NCI-H2227 (cell line): ENCODE measurements around the gene GTF2IRD2.
"Not testable (repeated sequence)": the region's sequence is repeated elsewhere in the genome, so short reads cannot be mapped to it uniquely, and the experiment has no call there.

Source experiments
- DNase-seq: peaks from one replicate; lab custom pipeline; 2025; ENCODE audit not compliant: unreplicated experiment; lab: John Stamatoyannopoulos, UW

The GTF2IRD2 gene

GRCh38 chr7:74788369-74789150 lies 62.8 kb downstream of the GTF2IRD2 start:
- peak; percentile 93 for DNase-seq

DNA sequence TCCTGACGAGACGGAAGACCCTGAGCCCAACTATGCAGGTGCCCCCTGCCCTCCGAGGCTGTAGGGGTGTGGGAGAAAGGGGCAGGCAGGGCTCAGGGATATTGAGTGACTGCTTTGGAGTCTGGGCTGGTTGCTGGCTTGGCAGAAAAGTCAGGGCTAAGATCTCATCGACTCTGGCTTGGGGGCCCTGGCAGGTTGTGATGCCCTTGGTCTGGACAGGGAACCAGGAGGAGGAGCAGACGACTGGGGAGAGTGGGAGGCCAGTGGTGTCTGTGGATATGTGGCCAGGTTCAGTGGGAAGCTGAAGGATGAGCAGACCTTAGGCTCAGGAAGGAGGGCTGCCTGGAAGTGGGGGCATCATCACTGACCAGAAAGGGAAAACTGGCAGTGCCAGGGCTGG lies 67.8 kb downstream of the GTF2IRD2 start:
- DNase-seq, result not testable (repeated sequence)

- DNase-seq, result not testable (repeated sequence)
These were observed 69.7 kb downstream of the GTF2IRD2 start for GRCh38 chr7:74781746-74782145.

DNA sequence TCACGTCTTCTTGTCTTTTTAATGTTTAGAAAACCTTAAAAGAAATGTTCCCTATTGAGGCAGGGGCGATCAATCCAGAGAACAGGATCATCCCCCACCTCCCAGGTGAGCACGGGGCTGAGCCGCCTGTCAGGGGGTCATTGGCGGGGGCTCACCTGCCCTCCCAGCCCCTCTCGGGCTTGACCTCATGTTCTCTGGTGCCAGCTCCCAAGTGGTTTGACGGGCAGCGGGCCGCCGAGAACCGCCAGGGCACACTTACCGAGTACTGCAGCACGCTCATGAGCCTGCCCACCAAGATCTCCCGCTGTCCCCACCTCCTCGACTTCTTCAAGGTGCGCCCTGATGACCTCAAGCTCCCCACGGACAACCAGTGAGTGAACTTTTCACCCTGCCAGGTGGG lies 72.4 kb downstream of the GTF2IRD2 start:
- DNase-seq, result not testable (repeated sequence)

- DNase-seq, result not testable (repeated sequence)
These were observed 76.3 kb downstream of the GTF2IRD2 start for GRCh38 chr7:74775111-74775510.

DNA sequence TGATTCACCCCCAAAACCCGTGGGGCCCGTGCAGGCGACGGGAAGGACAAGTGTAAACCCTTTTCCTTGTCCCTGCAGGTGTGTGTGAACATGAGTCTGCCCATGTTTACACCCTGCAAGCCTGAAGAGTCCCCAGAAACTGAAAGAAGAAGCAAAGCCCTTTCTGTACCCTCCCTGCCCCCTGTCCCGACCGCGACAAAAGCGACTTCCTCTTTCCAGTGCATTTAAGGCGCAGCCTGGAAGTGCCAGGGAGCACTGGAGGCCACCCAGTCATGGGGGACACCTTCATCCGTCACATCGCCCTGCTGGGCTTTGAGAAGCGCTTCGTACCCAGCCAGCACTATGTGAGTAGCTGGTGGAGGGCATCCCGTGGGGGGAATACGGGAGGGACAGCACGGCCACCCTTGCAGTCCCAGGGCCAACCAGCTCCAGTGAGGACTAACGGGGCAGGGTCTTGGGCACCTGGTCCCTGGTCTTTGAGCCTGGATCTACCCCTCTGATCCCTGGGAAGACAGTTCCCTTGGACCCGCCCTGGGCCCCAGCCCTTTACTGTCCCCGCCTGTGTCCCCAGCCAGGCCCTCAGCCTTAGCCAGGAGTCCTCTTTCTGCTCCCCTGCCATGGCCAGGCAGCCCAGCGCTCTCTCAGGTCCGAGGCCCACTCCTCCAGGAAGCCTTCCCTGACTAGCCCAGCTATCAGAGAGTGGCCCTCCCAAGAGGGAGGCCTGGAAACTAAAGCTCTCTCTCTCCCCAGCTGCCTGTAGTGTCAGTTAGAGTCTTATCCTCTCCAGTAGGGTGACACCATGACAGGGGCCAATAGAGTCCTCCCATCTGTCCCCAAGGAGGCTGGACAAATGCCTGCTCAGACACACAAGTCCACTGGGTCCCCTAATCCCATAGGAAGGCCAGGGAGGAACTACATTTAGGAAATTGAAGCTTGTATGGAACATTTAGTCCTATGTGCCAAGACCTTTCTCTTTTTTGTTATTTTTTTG lies 77.3 kb downstream of the GTF2IRD2 start, which contains the start of gene NCF1:
Gene NCF1 (plus strand): TSS at position 252 of the 991 bp plus-strand sequence. CDS start 21 bp downstream, at position 273.
- DNase-seq, result not testable (repeated sequence)

GRCh38 chr7:74772093-74772492 lies 79.3 kb downstream of the GTF2IRD2 start:
- DNase-seq, result not testable (repeated sequence)

DNA sequence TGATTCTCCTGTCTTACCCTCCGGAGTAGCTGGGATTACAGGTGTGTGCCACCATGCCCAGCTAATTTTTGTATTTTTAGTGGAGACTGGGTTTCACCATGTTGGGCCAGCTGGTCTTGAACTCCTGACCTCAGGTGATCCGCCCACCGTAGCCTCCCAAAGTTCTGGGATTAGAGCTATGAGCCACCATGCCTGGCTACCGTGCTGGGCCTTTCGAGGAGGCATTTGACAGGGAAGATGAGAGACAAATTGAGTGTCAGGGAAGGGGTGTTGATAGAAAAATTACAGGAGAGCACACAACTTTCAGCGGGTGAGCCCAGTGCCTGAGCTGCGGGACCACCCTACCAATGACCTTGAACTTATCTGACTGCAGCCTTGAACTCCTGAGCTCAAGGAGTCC lies 81.3 kb downstream of the GTF2IRD2 start:
- DNase-seq, result not testable (repeated sequence)

DNA sequence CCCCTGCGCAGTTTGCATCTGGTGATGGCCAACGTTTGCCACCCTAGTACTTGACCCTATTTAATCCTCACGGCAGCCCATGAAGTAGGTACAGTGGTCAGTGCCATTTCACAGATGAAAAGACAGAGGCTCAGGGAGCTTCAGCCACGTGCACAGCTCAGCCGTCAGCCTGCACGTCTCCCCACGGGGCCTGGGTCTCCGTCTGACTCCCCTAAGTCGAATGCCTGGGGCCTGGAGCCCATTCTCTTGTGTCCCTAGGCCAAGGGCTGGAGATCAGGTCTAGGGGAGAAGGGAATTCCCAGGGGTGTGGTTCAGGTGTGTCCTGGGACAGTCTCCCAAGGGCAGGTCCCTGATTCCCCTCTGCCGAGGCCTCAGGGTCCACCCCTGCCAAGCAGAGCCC lies 84.4 kb downstream of the GTF2IRD2 start:
- not testable (repeated sequence) for DNase-seq

GRCh38 chr7:74766509-74766908 lies 84.9 kb downstream of the GTF2IRD2 start:
- not testable (repeated sequence) for DNase-seq

DNA sequence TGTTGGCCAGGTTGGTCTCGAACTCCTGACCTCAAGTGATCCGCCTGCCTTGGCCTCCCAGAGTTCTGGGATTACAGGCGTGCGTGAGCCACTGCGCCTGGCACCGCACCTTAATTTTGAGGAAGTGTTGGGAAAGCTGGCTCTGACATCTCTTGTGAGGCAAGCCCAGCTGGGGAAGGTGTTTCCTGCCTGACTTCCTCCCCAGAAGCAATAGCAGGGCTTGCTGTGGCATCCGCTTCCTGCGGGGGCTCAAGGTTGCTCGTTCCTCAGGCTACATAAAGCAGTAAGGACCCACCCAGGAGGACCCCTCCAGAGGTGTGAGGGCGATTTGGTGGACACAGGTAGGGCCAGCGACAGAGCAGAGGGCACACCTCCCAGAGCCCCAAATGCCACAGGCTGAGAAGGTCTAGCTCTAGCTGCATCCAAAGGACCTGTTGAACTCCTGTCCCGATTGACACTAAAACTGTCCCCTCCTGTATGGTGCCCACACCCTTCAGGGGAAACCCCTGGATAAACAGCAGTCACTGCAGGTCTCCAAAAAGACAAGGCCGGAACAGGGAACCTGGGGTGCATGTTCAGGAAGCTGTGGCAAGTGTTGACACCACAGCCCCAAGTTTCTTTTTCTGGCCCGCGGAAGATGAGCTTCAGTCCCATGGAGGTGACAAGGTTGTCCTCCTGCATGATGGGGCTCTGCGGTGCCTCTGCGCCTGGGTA lies 86.0 kb downstream of the GTF2IRD2 start:
- DNase-seq, result not testable (repeated sequence)

DNA sequence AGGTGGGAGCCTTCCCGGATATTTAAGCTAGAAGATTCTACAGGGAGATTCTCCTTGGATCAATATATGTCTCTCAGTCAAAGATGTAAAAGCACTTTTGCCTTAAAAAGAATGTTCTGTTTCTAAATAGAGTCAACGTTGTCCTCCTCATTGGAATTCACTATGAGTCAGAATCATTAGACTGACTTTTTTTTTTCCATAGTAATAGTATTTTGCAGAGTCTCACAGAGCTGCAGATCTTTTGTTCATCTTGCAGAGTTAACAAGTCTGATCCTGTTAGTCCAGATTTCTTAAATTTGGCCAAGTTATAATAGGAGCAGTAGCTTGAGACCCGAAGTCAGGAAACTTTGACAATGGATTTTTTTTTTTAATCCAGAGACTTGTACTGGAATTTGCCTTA lies 92.4 kb downstream of the GTF2IRD2 start:
- not testable (repeated sequence) for DNase-seq

GRCh38 chr7:74758268-74758667 lies 93.1 kb downstream of the GTF2IRD2 start:
- DNase-seq, result not testable (repeated sequence)

DNA sequence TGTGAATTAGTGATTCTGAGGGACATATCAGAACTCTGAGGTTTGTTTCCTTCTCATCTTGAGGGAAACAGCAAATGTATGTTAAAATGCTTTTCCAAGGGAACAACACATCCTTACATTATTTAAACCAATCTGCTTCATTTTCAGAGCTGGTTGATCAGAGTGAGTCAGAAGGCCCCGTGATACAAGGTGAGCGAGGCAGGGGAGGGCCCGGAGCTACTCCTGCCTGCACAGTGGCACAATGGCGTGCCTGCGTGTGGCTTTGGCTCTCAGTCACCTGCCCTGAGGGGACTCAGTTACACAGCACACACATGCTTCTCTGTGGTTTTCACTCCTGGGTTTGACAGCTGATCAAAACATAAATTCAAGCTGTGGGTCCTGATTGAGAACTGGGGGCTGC lies 94.7 kb downstream of the GTF2IRD2 start:
- not testable (repeated sequence) for DNase-seq

DNA sequence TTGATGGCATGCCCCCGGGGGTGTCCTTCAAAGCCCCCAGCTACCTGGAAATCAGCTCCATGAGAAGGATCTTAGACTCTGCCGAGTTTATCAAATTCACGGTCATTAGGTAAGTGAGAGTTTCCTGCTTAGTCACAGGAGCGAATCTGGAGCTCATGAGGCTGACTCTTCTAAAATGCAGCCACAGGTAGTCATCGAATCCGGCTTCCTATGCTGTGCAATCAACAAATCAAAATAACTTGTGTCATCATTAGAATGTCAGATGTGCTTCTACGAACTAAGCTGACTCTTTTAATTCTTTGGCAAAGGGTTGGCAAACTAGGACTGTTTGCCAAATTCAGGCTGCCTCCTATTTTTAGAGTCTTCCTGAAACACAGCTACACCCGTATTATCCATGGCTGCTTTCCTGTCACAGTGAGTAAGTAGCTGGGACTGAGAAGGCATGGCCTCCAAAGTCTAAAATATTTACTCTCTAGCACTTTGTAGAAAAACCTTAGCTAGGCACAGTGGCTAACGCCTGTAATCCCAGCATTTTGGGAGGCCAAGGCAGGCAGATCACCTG lies 97.4 kb downstream of the GTF2IRD2 start:
- not testable (repeated sequence) for DNase-seq
